IPS-18a (cell line): Measurements from ENCODE around the gene NEDD4L.

Experiments
- H3K27ac ChIP-seq: one replicate; pipeline ENCODE4 v1.5.1; 2013; ENCODE audit warnings: low read length
- H3K27me3 ChIP-seq: one replicate; pipeline ENCODE4 v1.6.1; 2013; ENCODE audit warnings: mild to moderate bottlenecking, low read length; ENCODE audit not compliant: control insufficient read depth, insufficient read depth
- H3K36me3 ChIP-seq: one replicate; pipeline ENCODE4 v1.6.1; 2013; ENCODE audit warnings: low read depth, low read length; ENCODE audit not compliant: control insufficient read depth
- H3K4me1 ChIP-seq: one replicate; pipeline ENCODE4 v1.6.1; 2013; ENCODE audit warnings: low read depth, low read length; ENCODE audit not compliant: control insufficient read depth
- H3K4me3 ChIP-seq: one replicate; pipeline ENCODE4 v1.5.1; 2013; ENCODE audit warnings: low read length
- H3K9ac ChIP-seq: one replicate; pipeline ENCODE4 v1.6.1; 2013; ENCODE audit warnings: mild to moderate bottlenecking, low read length, moderate library complexity
- H3K9me3 ChIP-seq: one replicate; pipeline ENCODE4 v1.6.1; 2013; ENCODE audit warnings: low read depth, low read length; ENCODE audit not compliant: control insufficient read depth

Gene NEDD4L

DNA sequence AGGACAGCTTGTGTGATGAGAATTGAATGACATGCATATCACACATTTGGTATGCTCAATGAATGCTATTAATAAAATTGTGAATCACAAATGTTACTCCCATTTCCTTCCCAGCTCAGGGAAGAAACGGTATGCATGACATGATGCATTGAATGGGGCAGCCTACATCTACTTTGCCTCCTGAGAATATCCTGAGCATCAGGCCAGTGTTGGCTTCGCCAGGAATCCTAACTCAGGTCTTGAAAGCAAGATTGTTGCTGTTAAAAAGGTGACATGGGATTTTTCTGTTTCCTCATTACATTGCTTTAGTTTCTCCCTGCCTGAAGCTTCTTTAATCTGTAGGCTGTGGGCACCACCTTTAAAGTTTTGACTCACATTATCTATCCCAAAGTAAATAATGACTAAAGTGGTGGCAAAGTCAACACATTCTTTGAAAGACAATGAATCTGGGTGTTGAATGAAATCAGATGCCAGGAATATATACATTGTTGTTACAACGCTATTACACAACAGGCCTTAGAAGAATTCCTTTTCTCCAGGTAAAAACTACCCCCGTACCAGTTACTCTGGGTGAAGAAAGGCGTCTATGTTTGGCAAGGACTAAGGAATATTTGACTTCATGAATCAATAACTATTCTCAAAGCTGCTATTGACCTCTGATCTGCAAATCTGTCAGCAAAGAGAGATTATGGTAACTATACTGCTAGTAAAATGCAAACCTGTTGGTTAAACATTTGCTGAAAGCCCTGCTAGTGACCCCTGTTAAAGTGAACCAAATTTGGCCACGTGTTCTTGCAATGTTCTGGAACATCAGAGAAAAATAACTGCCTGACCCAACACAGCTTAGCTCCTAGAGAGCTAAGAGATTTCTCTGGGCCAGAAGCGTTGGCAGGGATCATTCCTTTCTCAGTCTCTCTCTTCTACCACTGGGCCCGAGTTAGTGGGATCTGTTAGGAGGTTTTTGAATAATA lies 30.5 kb upstream of the NEDD4L start:
- Histone ChIP-seq H3K9me3 (peaks cover 6% of the 10 kb centered on the region), H3K36me3 (no peaks in the 10 kb centered on the region), H3K4me1 (peaks cover 6% of the 10 kb centered on the region), H3K27me3 (no peaks in the 10 kb centered on the region), H3K4me3 (no peak overlapping the region), H3K27ac (no peak overlapping the region), H3K9ac (no peak overlapping the region)

DNA sequence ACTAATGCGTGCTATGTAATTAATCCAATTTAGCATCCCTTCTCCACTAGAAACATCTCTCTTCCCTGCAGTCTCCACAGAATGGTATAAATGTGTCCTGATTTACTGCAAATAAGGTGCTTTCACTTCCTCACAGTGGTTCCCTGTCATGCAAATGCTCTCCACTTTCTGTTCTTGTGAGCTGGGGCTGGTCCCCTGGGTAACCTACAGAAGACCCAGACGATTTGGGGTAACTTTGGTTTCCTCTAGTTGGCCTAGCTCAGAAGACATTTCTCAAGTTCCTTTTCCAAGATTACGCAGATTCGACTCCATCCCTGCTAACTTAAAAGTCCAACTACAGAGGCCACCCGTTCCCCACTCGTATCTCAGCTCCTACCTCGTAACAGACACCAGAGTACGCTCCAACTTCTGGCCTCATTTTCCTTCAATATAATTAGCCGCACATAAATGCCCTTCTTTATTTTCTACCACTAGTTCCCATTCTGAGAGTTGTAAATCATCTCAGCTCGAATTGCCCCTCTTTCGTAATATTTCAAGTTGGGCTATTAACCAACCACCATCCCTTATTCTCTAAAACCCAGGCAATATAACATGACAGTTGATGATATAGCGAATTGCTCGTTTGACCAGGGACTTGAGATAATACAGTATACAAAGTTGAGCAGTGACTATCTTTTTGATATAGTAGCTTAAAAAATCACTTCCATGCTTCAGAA lies 28.8 kb upstream of the NEDD4L start:
- Histone ChIP-seq H3K27ac (no peak overlapping the region), H3K4me3 (no peak overlapping the region), H3K36me3 (no peaks in the 10 kb centered on the region), H3K9ac (no peak overlapping the region), H3K27me3 (no peaks in the 10 kb centered on the region), H3K9me3 (peaks cover 6% of the 10 kb centered on the region), H3K4me1 (peaks cover 6% of the 10 kb centered on the region)

DNA sequence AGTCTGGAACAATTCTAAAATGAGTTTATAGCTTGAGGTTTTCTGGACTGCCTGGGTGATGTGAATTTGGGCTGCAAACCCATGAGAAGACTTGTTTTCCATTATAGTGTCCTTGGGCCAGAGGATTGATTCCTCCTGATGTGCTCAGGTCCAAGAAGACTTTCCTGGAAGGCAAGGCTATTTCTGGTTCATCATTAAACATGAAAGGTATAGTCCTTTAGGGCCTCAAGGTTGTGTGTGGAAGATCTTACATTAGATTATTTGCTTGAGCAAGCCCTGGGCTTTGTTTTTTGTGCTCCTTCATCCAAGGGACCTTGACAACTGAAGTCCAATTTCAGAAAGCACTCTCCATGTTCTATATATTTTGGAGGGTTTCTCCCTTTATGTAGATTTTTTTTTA lies 26.8 kb upstream of the NEDD4L start:
- no peak overlapping the region for H3K4me3 ChIP-seq
- H3K9me3 ChIP-seq, result peaks cover 6% of the 10 kb centered on the region
- H3K27ac ChIP-seq, result no peak overlapping the region
- no peak overlapping the region for H3K9ac ChIP-seq
- no peaks in the 10 kb centered on the region for H3K27me3 ChIP-seq
- H3K36me3 ChIP-seq, result no peaks in the 10 kb centered on the region
- H3K4me1 ChIP-seq, result peaks cover 6% of the 10 kb centered on the region

DNA sequence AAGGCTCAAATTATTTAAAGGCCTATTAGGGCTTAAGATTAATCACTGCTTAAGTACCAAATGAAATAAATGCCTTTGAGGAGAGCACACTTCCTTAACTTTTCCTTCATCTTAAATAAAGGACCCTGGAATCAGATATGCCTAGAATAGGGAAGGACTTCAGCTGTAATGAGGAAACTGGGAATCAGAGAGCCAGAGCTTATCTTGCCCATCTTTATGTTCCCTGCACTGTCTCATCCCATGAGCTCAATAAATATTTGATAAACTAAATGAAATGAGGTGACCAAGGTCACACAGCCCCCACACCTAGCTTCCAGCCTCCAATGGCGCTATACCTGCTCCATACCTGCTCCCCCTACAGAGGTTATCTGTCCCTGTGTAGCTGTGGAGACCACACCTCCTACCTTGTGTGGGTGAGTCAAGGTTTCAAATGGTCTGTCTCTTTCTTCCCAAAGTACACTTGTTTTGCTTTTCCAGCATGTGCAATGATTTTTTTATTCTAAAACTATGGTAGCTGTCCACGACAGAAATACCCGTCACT lies 23.4 kb upstream of the NEDD4L start:
- Histone ChIP-seq H3K36me3 (no peaks in the 10 kb centered on the region), H3K27ac (no peak overlapping the region), H3K4me3 (no peak overlapping the region), H3K27me3 (no peaks in the 10 kb centered on the region), H3K4me1 (peaks cover 9% of the 10 kb centered on the region), H3K9me3 (peaks cover 4% of the 10 kb centered on the region), H3K9ac (no peak overlapping the region)

DNA sequence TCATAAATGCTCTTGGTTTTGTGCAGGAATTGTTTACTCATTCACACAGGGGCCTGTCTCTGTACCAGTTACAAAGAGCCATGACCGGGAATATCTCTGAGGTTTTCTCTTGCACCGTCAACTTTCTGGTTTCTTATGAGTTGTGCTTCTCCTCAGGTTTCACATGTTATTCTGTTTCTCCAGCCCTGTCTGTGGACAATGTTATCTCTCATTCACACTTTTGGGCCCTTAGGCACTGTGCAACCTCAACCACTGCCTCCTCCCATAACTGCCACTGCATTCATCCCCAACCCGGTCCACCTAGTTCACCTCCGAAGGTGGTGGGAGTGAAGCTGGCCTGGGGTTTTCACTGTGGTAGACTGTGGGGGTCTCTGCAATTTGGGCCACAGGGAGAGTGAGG lies 22.5 kb upstream of the NEDD4L start:
- Histone ChIP-seq H3K27ac (no peak overlapping the region), H3K27me3 (no peaks in the 10 kb centered on the region), H3K9me3 (no peaks in the 10 kb centered on the region), H3K36me3 (no peaks in the 10 kb centered on the region), H3K4me3 (no peak overlapping the region), H3K4me1 (peaks cover 13% of the 10 kb centered on the region), H3K9ac (no peak overlapping the region)

DNA sequence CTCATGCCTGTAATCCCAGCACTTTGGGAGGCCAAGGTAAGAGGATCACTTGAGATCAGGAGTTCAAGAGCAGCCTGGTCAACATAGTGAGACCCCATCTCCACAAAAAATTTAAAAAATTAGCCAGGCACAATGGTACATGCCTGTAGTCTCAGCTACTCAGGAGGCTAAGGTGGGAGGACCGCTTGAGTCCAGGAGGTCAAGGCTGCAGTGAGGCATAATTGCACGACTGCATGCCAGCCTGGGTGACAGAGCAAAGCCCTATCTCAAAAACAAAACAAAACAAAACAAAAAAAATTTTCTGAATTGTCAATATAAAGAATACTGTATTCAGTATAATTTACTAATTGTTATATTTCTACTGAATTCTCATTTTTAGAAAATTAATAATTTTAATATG lies 20.9 kb upstream of the NEDD4L start:
- Histone ChIP-seq H3K9ac (no peak overlapping the region), H3K36me3 (no peaks in the 10 kb centered on the region), H3K27ac (no peak overlapping the region), H3K27me3 (no peaks in the 10 kb centered on the region), H3K4me1 (peaks cover 16% of the 10 kb centered on the region), H3K4me3 (no peak overlapping the region), H3K9me3 (no peaks in the 10 kb centered on the region)

DNA sequence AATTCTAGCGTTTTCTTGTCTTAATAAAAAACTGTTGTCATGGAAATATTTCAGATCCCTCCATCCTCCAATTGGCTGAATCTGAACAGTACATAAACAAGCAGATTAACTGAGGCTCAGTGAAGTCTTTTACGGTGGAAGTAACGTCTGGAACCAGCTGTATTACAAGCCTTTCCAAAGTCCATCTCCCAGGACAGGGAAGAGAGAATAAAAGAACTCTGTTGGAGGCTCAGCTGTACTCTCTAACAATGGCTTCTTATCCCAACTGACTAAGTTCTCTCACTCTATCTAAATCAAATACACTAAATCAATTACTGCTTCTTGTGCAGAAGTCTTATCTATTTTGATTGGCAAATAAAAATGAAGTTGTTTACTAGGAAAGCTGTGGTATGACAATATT lies 19.9 kb upstream of the NEDD4L start:
- no peaks in the 10 kb centered on the region for H3K36me3 ChIP-seq
- no peak overlapping the region for H3K27ac ChIP-seq
- peaks cover 16% of the 10 kb centered on the region for H3K4me1 ChIP-seq
- no peak overlapping the region for H3K9ac ChIP-seq
- no peak overlapping the region for H3K4me3 ChIP-seq
- H3K9me3 ChIP-seq, result no peaks in the 10 kb centered on the region
- H3K27me3 ChIP-seq, result no peaks in the 10 kb centered on the region

DNA sequence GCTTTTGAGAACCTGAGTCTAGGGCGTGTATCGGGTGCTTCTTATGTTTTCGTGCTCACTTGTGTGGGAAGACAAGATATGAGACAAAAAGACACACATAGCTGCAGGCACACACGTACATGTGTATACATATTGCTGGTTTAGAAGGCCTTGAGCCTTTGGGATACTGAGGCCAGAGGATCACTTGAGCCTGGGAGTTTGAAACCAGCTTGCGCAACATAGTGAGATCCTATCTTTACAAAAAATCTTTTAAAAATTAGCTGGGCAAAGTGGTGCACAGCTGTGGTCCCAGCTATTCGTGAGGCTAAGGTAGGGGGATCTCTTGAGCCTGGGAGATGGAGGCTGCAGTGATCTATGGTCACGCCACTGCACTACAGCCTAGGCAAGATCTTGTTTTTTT lies 18.8 kb upstream of the NEDD4L start:
- Histone ChIP-seq H3K36me3 (no peaks in the 10 kb centered on the region), H3K4me3 (no peak overlapping the region), H3K9ac (no peak overlapping the region), H3K27me3 (no peaks in the 10 kb centered on the region), H3K9me3 (no peaks in the 10 kb centered on the region), H3K4me1 (peaks cover 16% of the 10 kb centered on the region), H3K27ac (no peak overlapping the region)

DNA sequence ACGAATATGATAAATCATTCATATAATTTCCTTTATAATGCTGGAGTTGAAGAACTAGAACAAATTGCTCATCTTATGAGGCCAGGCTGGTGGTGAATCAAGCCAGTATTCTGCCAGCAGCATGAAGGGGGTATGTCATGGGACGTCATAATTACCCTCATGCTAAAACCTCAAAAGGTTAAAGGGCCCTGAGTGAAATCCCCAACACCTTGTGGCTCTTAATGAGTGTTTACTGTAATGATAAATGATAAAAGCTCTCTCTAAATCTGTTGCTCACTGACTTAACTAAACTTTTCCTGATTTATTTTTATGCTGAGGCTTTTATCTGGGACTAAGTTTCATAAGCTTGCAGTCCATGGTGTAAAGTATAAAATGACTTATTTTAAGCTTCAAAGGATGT lies 18.3 kb upstream of the NEDD4L start:
- peaks cover 16% of the 10 kb centered on the region for H3K4me1 ChIP-seq
- no peak overlapping the region for H3K27ac ChIP-seq
- no peak overlapping the region for H3K9ac ChIP-seq
- no peaks in the 10 kb centered on the region for H3K9me3 ChIP-seq
- no peak overlapping the region for H3K4me3 ChIP-seq
- no peaks in the 10 kb centered on the region for H3K36me3 ChIP-seq
- no peaks in the 10 kb centered on the region for H3K27me3 ChIP-seq

DNA sequence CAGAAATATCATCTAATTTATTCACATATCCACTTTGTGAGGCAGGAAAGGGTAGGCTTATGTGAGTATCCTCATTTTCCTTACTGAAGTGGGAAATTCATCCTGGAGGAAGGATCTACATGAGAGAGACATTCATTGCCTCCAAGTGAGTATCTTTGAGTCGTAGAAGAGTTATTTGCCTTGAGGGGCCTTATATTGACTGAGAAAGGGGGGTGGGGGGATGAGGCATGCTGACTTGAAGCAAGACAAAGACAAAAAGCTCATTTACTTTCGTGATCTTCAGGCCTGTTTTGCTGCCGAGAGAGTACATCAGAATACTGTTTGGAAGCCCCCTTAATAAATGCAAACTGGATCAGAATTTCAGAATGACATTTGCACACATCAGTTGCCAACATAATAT lies 17.6 kb upstream of the NEDD4L start:
- Histone ChIP-seq H3K36me3 (no peaks in the 10 kb centered on the region), H3K27me3 (no peaks in the 10 kb centered on the region), H3K9me3 (no peaks in the 10 kb centered on the region), H3K4me3 (no peak overlapping the region), H3K27ac (no peak overlapping the region), H3K4me1 (peaks cover 16% of the 10 kb centered on the region), H3K9ac (no peak overlapping the region)

DNA sequence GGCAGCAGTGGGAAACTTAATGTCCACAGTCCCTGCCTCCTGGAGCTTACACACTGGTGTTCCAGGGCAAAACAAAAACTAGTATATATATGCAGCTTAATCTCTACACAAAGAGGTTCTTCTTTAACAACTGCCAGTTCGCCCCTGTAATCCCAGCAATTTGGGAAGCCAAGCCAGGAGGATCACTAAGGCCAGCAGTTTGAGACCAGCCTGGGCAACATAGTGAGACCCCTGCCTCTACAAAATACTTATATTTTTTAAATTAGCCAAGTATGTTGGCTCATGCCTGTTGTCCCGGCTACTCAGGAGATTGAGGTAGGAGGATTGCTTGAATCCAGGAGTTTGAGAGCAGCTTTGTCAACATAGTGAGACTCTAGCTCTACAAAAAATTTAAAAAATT lies 17.2 kb upstream of the NEDD4L start:
- Histone ChIP-seq H3K9me3 (no peaks in the 10 kb centered on the region), H3K36me3 (no peaks in the 10 kb centered on the region), H3K27ac (no peak overlapping the region), H3K9ac (no peak overlapping the region), H3K27me3 (no peaks in the 10 kb centered on the region), H3K4me3 (no peak overlapping the region), H3K4me1 (peaks cover 16% of the 10 kb centered on the region)
